HG03196 (cell line): ENCODE data around the gene MAU2.

Source experiments
- ATAC-seq: cut with Tn5 transposase; IDR thresholded peaks from one replicate; pipeline ENCODE4 v1.9.1; 2021; ENCODE audit not compliant: unreplicated experiment

The MAU2 gene

DNA sequence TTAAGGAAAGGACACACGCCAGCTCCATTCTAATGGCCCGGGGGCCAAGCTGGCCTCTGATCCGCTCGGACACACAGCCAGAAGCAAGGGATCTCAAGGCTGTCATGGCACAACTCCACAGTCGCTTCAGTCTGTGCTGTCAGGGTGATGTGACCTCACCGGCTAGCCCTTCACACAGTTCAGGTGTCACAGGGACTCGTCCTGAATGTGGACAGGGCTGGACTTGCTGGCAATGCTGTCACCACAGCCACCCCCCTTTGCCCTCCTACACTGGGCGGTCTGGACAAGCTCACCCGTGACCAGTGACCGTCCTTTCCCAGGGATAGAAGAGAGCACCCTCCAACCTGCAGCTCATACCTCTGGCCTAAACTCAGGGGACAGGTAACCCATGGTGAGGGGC, 15.6 kb upstream of the MAU2 start:
- no peak for ATAC-seq

DNA sequence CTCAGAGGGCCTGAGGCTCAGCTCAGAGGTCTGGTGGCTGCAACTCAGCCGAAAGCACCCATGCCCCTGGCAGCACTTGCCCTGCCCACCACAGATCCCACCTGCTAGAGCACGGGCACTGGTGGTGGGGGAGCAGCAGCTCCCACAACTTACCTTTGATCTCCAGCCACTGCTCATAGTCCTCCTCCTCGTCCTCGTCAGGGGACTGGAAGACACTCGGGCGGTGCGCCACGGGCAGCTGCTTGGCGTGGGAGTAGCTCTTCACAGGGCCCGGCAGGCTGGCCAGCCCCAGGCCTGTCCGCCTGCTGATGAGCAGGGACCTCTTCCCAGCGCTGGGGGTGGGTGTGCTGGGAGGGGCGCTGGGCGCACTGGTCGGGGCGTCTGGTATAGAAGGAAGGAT, 14.9 kb upstream of the MAU2 start:
- ATAC-seq = no peak

DNA sequence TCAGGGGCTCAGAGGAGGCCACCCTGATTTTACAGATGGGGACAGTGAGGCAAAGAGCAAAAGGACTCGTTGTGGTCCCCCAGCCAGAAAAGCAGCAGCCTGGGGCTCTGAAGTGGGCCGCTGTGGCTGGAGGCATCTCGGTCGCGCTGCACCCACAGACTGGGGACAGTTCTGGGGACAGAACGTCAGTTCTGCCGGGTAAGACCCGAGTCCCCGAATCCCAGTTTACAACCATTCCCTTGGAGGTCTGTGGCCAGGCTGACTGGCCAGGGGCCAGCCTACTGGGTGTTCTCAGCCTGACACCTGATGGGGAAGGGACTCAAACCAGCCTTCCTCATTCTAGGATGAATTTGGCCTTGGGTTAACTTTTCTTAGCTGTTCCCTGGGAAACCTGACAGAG, 14.4 kb upstream of the MAU2 start:
- no peak for ATAC-seq

DNA sequence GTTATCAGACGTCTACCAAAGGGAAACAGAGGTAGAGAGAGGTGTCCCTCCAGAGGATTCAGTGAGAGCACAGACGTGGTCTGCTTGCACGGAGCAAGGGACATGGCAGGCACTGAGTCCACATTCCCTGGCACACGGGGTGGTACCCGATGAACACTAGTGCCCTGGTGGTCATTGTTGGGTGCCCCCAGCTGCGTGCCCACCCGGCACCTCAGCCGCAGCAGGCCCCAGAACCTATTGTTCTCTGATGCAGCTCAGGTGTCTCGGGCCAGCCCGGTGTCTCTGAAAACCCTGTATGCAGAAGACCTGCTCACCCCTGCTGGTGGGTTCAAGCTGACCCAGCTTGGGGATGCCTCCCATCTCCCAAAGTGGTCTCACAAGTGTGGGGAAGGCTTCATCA, 12.3 kb upstream of the MAU2 start:
- ATAC-seq = no peak

DNA sequence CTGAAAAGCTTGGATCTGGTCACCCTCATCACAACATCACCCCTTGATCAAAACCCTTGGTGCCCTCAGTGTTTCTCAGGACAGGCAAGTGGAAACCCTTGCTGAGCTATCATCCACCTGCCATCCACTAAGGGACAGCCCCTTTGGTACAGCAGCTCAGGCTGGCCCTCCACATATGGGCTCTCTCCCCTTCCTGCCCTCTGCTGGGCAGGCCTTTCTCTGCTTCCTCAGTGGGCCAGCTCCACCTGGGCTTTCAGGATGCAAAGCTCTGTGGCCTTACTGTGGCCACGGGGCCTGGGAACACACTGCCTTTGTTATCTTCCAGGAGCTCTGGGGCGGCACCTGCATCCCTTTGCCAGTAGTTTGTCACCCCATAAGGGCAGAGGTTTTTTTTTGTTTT, 5.2 kb upstream of the MAU2 start:
- ATAC-seq = no peak

DNA sequence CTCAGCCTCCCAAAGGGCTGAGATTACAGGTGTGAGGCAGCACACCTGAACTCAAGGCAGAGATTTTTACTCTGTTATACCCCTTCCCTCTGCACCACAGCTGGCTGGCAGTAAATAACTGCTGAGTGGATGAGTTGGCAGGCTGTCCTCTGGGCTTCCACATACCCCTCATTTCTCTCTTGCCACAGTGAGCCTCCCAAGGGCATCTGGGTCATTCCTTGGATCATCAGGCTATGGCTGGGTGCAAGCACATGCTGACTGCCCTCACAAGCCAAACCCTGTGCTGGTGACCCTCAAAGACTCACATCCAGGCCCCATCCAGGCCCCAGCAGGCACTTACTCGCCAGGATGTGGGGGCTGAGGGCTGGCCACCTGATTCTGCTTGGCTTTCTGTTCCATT, 4.5 kb upstream of the MAU2 start:
- no peak for ATAC-seq

DNA sequence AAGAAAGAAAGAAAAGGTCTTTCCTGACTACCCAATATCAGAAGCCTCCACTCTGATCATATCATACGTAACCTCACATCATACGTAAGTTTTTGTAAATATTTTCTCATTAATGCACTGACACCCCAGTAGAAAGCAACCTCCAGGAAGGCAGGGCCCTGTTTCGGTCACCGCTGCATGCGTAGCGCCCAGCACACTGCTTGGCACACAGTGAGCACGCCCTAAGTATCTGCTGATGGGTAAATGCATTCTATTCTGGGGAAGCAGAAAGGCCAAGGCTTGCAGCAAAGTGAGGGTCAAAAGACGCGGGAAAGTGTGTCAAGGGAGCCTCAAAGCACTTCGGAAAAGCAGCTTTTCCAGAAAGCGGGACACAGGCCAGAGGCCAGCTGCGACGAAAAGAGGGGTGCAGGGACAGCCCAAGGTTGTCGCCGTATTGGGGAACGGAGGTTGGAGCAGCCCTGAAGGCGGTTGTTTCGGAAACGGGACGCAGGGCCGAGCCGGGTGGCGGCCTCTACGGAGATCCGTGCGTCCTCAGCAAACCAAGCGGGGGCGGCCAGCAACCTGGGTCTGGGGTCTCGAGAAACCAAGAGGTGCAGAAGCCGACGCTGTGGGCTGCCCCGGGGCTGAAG, 783 bp upstream of the MAU2 start:
- peak; percentile 3 for ATAC-seq

DNA sequence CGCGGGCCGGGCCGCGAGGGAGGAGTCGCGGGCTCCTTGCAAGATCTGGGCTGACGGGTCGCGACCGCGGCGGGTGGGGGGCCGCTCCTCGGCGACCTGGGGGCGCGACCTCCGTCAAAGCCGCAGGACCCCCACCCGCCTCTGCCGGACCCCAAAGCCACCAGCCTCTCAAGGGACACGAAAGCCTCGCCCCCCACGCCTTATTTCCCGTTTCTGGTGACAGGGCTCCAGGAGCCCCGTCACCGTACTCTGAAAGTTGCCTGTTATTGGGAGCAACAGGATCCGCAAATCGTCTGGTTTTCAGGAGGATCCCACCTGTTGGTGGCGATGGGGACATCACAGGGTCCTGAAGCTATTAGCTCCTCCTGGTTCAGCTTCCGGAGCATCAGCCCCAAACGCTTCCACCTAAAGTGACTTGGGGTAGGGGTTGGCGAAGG, 530 bp downstream of the MAU2 start:
- peak; percentile 11 for ATAC-seq

DNA sequence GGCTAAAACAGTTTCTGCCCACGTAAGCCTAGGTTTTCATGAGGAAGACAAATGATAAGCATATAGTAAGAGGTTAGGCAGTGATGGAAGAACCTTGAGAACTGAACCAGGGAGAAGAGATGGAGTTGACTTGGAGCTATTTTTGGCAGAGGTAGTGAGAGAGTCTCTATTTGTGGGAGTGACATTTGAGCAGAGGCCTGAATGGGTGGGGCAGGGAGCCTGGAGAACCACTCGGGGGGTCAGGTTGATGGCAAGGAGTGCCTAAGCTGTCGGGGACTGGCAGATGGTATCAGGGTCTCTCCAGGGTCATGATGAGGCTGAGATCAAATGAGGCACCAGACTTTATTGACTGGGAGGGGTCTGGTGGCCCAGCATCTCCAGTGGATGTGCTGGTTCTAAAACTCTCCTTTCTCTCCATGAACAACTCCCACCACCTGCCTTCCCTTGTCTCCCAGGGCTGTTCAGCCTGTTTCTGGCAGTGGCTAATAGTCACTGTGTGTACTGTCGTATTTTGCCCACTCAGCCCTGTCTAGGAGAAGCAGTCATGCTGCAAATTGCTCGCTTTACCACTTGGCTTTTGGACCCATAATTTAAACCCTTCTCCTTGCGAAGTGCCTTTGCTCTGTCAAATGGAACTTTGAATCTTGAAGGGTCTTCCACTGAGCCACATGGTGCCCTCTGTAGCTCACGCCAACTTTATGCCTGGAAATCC, 3.6 kb downstream of the MAU2 start:
- no peak for ATAC-seq

DNA sequence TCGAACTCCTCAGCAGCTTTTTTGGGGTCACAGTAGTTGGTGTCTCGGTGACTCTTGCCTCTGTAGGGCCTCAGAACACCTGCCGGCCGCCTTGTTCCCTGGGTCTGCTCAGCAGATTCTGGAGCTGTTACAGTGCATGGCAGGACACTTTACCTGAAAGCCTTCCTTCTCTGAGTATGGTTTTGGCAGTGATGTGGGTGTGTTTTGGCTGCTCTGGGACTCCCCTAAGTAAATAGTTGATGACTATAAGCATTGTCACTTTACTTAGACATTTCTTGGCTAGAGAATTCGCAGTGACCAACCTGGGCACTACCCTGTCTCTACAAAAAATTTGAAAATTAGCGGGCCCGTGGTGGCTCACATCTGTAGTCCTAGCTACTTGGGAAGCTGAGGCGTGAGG, 7.0 kb downstream of the MAU2 start:
- no peak for ATAC-seq

DNA sequence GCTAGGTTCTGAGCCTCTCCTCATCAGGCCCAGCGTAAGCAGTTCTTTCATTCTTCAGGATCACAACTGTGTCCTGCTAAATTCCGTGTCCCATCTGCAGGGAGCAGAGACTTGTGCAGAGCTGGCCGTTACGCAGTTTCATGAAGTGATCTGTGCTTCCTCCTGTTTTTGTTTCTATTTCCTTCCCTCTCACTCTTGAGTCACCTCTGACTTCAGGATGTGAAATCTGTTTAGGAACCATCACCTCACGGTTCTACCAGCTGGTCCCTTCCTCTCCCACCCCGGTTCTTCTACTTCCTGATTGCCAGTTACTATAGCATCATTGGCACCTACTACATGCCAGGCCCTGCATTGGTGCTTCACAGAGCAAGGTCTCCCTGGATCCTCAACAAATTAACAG, 8.5 kb downstream of the MAU2 start:
- no peak for ATAC-seq

DNA sequence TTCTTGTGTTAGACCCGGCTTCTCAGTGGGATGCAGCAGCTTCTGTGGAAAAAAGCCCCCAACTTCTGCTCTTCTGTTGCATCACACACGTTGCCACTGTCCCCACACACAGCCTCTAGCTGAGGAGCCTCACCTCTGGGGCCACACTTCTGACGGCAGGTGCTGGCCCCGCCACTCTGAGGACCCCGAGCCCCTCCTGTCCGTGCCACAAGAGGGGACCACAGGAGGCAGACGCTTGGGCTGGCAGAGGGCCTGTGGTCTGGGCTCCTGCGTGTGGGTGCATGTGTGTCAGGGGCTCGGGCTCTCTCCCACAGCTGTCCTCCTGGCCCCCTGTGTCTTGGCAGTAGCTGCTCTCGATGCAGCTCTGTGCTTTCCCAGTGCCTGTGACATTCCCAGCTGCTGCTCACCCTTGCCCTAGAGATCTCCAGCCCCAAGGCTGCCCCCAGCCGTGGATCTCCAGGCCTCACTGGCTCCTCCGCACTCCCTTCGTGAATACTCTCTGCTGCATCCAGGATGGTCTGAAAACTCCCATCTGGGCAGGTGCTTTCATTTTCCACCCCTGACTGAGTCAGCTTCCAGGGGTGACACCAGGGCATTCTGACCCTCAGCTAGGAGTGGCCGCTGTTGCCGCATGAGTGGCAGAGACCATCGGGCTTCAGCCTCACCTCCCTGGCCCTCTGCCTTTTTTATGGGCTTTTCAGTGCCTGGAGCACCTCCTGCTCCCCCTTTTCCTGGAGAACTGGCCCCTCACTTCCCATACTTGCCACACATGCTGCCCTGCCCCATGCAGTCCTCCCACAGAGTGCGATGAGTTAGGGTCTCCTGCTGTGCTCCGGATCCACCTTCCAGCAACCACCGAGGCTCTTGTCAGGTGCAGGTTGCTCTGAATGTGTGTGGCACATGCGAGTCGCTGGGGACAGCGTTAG, 13.7 kb downstream of the MAU2 start:
- no peak for ATAC-seq

DNA sequence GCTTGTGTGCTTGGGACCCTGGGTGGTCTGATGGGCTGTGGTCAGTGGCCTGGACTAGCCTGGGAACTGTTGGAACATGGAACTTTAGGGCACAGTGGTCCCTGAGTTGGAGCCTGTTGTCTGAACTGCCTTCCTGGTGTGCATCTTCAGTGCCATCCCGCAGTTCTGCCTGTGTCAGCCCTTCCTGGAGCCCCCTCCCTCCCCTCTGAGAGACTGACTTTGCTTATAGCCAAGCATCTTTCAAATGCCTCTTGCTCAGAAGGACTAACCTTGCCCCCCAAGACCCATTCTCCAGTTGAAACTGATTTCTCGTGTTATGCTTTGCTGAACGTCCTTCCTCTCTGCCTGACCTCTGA, 14.3 kb downstream of the MAU2 start:
- ATAC-seq = no peak

DNA sequence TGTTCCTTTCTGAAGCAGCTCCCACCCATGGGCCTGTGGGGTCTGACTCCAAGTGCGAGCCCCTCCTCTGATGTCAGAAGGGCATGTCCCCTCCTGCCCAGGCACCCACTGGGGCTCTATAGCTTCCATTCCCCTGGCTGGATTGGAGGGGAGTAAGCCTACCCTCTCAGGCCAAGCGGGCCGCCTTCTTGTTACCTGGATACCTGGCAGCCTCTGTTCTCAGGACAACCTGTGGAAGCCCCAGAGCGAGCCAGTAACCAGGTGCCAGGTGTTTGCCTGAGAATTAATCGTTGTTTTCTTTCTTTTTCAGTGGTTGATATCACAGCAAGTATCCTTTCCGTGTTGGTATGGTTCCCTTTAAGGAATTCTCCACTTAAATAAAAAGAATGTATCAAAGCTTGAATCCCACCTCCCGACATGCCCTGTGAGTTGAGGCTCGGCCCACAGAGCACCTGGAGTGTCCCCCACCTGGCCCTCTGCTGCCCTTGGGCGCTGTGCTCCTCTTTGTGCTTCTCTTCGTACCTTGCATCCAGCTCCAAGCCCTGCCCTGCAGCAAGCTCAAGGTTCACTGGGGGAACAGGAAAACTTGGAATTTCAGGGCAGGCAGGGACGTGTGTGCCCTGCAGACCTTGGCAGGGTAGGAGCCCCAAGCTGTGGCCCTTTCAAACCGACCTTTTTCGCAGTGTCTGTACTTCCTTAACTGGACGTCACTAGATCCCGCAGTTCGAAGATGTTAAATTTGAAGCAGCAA, 15.0 kb downstream of the MAU2 start:
- no peak for ATAC-seq

DNA sequence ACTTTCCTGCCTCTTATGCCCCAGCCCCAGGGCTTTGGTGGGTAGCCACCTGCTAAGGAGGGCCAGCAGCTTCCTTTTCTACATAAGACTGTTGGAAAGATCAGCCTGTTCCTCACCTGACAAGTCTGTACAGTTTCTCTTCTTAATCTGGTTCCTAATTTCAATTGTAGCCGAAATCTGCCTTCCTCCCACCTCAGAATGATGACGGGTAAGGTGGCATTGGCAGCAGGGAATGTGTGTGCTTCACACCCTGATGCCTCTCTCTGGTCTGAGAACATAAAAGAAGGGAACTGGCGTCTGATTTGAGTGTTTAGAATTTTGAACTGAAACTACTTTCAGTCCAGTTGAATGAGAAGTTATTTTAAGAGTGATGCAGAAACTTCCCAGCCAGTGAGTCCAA, 16.0 kb downstream of the MAU2 start:
- no peak for ATAC-seq

DNA sequence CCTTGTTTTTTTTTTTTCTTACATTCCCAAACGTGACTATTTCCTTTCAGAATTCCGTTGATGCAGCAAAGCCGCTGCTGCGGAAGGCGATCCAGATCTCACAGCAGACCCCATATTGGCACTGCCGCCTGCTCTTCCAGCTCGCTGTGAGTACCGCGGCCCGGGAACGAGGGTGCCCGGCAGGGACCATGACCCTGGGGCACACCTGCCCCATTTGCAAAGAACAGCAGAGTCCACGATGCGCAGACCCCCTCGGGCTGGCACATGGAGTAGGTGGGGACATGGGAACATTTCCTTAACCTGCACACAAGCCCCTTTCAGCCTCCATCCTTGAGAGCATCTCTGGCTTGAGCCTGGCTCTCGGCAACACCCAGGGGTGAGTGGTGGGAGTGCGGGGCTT, 16.5 kb downstream of the MAU2 start:
- no peak for ATAC-seq

DNA sequence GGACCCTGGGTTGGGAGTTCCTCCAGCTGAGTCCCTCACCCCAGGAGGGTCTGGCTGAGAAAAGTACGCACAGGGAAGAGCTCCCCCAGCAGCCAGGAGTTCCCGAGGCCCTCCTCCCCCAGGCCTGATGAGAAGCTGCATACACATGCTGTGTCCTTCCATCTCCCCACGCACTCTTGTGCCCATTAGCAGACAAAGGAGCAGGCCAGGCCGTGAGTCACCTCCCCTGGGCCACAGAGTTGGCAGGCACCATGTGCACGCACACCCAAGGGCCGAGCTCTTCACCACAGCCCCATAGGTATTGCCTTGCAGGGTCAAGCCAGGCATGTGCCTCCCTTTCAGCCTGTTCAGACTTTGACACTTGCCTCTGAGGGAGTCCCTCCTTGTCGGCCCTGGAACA, 17.5 kb downstream of the MAU2 start:
- no peak for ATAC-seq

DNA sequence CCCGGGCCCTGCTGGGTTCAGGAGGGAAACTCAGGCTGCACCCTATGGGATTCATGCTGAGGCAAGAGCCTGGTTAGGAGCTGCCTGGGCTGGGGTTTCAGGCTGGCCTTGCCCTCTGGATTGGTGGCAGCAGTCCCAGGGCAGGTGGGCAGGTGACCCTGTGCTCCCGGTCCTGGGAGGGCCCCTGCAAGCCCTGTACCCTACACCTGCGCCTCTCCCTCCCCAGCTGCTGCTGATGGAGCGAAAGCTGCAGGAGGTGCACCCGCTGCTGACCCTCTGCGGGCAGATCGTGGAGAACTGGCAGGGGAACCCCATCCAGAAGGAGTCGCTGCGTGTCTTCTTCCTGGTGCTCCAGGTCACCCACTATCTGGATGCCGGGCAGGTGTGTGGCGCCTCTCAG, 20.4 kb downstream of the MAU2 start:
- ATAC-seq = no peak

DNA sequence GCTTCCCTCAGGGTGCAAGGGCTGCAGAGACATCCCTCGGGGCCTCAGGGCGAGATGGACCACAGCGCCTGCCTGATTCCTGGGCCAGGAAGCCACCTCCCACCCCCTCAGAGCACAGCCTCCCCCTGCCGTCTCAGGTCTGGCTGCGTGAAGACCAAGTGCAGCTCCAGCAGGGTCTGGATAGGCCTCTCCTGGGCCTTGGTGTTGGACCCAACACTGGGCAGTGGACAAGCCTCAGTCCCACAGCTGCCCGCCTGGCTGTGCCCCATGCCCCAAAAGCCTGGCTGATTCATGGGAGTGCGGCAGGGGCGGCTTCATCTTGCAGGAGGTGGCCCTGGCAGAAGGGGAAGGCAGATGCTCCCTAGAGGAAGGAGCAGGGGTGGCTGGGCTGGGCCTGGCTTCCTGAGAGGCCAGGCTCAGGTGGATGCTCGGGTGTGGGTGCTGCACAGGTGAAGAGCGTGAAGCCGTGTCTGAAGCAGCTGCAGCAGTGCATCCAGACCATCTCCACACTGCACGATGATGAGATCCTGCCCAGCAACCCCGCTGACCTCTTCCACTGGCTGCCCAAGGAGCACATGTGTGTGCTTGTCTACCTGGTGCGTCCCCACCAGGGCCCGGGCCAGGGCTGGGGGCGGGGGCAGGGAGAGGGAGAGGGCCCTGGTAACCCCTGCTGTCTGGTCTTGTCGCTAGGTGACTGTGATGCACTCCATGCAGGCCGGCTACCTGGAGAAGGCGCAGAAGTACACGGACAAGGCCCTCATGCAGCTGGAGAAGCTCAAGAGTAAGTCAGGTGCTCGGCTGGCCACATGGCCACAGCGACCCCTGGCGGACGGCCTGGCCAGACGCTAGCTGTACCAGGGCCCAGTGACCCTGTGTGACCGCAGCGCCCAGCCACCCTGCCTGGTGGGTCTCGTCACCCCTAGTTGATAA, 21.7 kb downstream of the MAU2 start:
- no peak for ATAC-seq

DNA sequence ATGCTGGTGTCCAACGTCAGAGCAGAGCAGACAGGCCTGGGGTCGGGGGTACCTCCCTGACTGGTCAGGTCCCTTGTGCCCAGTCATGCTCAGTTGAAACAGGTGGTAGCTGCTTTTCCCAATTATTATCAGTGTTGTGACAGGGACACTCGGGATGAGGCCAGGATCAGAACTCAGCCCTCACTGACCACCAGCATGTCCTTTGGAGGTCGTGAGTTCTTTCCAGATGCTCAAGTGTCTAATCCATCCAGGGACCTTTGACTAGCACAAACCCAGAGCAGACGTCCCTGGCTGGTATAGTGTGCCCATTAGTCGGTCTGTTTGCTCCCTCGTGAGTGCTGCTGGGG, 22.4 kb downstream of the MAU2 start:
- no peak for ATAC-seq
